Peyer's patch (tissue), 4 donors: ENCODE measurements around the gene IRAK1. TPM values are rescaled to one million over a fixed set of nuclear protein-coding genes. Genes with fewer than 3 reads are reported as not detected.
A peak's percentile ranks its signal among the peaks of the same experiment; 100 is the strongest.
"Not testable (repeated sequence)": the region's sequence is repeated elsewhere in the genome, so short reads cannot be mapped to it uniquely, and the experiment has no call there.

Source experiments
- DNase-seq, 3 donors: peaks; one replicate each; pipeline ENCODE4 v3.0.0-alpha.2; 2017 to 2019
- H3K27ac ChIP-seq, 4 donors: fragments of 200-600 bp; sonication (generic); one replicate each; pipeline ENCODE4 v1.5.1; 2016 to 2019
- H3K27me3 ChIP-seq, 2 donors: fragments of 200-600 bp; sonication (generic); one replicate each; pipeline ENCODE4 v1.5.1; 2019
- H3K36me3 ChIP-seq, 3 donors: fragments of 200-600 bp; sonication (generic); one replicate each; pipeline ENCODE4 v1.5.1; 2016 to 2019
- H3K4me1 ChIP-seq, 4 donors: fragments of 200-600 bp; sonication (generic); one replicate each; pipeline ENCODE4 v1.5.1; 2016 to 2019
- H3K4me3 ChIP-seq, 4 donors: fragments of 200-600 bp; sonication (generic); 1 replicate in 3 of 4; 2 replicates in 1 of 4; pipeline ENCODE4 v1.5.1; 2016 to 2019; ENCODE audit warnings: mild to moderate bottlenecking in 1 of 4
- H3K9me3 ChIP-seq, 4 donors: fragments of 200-600 bp; sonication (generic); one replicate each; pipeline ENCODE4 v1.5.1; 2016 to 2019; ENCODE audit warnings: mild to moderate bottlenecking in 1 of 4
- CTCF ChIP-seq, 6 experiments: fragments of 450-650 bp in 4 of 6; fragments of 200-600 bp in 2 of 6; sonication (generic) in 1 of 6; IDR thresholded peaks; one replicate each; pipeline ENCODE4 v1.5.1; 2017 to 2019; ENCODE audit warnings: antibody characterized with exemption in 6 of 6, mild to moderate bottlenecking in 3 of 6, moderate library complexity in 1 of 6
- POLR2A ChIP-seq, 2 donors: fragments of 450-650 bp; IDR thresholded peaks; one replicate each; pipeline ENCODE4 v1.5.1; 2017; ENCODE audit warnings: antibody characterized with exemption in 2 of 2, mild to moderate bottlenecking in 2 of 2, moderate library complexity in 2 of 2
- total RNA-seq, 4 donors: library from RNA; depleted of rRNA; stranded (reverse); fragments of >200 nt; gene quantifications; one replicate each; pipeline ENCODE4 v1.1.0, GENCODE V29; 2016

IRAK1 gene
- total RNA-seq, 4 donors from 2014 or later: 111 to 150 (median 122) TPM

DNA sequence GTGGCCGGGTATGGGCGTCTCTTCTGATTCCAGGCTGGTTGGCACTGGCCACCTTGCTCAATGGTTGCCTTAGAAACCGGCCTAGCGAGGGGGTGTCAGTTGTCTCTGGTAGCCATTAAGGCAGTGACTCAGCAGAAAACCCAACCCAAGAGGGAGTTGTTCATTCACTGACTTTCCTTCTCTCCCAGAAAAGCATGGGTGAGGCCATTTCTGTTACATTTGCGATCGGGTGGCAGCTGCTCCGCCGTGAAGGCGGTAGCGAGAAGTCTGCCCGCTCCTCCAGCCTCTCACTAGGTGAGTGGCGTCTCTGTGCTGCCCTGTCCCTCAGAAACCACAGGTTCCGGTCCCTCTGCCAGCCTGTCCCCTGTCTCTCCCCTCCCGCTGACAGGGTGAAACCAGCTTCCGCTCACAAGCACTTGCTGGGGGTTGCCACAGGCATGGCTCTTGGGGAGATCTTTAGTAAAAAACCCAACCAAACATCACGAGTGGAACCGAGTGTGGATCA is 17.4 kb downstream of the IRAK1 start:
- H3K27me3 ChIP-seq: no peaks in the 10 kb centered on the region
- peak in 2 of 3 donors; percentile 71 to 77 for DNase-seq
- TF ChIP-seq POLR2A (IDR thresholded peaks at IDR 0.05): no peak
- H3K27ac ChIP-seq: peak overlapping the region in 2 of 4 donors; percentile 4 to 67
- H3K36me3 ChIP-seq: no peaks in the 10 kb centered on the region
- H3K9me3 ChIP-seq: no peaks in the 10 kb centered on the region
- H3K4me1 ChIP-seq: no peaks in the 10 kb centered on the region
- no peak overlapping the region for H3K4me3 ChIP-seq

- no peak for DNase-seq
These were observed 19.7 kb downstream of the IRAK1 start for GRCh38 chrX:154000051-154000450.

DNA sequence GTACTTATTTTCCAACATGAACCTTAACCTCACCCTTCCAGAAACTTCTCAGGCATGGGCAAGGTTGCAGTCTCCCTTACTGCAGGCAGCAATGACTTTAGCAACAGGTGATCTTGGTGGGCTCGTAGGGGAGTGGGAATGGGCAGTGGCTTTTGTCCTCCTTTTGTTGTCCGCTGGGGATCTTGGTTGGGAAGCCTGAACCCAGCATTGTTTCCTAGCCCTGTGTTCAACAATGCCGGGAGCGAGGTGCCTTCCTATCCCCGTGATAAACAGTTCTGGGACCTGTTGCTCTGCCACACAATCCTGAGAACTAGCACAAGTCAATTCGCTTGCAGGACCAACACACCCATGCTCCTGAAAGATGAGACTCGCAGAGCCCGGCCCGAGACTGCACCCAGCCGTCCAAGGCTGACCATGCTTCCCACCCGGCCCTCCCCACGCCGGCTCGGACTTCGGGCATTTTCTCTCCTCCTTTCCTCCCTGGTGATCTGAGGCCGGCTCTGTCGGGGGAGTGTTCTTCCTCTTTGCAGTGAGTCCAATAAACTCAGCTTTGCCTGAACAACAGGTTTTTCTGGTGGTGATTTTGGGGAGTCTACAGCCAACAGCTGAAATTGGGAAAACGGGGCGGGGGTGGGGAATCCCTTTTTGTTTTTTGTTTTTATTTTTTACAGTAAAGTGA is 20.2 kb downstream of the IRAK1 start:
- Histone ChIP-seq H3K36me3 (no peaks in the 10 kb centered on the region), H3K9me3 (no peaks in the 10 kb centered on the region), H3K27ac (no peak overlapping the region), H3K27me3 (no peaks in the 10 kb centered on the region), H3K4me1 (no peaks in the 10 kb centered on the region), H3K4me3 (no peak overlapping the region)
- no peak for DNase-seq
- TF ChIP-seq POLR2A (IDR thresholded peaks at IDR 0.05) (no peak), CTCF (IDR thresholded peaks at IDR 0.05) (no peak)

More at GRCh38 chrX:154000051-154000450, 19.7 kb downstream of the IRAK1 start:
- no peaks in the 10 kb centered on the region for H3K27me3 ChIP-seq
- H3K4me3 ChIP-seq: no peak overlapping the region
- no peak overlapping the region for H3K27ac ChIP-seq
- no peaks in the 10 kb centered on the region for H3K36me3 ChIP-seq
- no peaks in the 10 kb centered on the region for H3K9me3 ChIP-seq
- no peak for TF ChIP-seq POLR2A (IDR thresholded peaks at IDR 0.05)
- no peak for TF ChIP-seq CTCF (IDR thresholded peaks at IDR 0.05)
- H3K4me1 ChIP-seq: no peaks in the 10 kb centered on the region

DNA sequence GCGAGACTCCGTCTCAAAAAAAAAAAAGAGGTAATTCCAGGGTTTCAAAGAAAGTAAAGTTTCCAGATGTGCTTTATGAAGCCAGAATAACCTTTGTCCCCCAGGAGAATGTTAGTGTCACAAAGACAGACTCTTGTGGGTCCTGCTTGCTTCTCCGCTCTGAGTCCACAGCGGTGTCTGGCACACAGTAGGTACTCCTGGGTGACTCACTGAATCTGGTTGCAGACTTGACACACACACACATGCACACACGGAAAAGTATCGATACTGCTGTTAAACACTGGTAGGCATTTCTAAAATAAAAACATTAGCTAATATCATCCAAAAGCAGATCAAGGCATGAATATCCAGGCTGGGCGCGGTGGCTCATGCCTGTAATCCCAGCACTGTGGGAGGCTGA is 24.2 kb downstream of the IRAK1 start:
- Histone ChIP-seq H3K4me3 (no peak overlapping the region), H3K9me3 (no peaks in the 10 kb centered on the region), H3K27ac (no peak overlapping the region), H3K4me1 (no peaks in the 10 kb centered on the region), H3K36me3 (no peaks in the 10 kb centered on the region), H3K27me3 (no peaks in the 10 kb centered on the region)
- DNase-seq: no peak
- no peak for TF ChIP-seq CTCF (IDR thresholded peaks at IDR 0.05)
- no peak for TF ChIP-seq POLR2A (IDR thresholded peaks at IDR 0.05)

DNA sequence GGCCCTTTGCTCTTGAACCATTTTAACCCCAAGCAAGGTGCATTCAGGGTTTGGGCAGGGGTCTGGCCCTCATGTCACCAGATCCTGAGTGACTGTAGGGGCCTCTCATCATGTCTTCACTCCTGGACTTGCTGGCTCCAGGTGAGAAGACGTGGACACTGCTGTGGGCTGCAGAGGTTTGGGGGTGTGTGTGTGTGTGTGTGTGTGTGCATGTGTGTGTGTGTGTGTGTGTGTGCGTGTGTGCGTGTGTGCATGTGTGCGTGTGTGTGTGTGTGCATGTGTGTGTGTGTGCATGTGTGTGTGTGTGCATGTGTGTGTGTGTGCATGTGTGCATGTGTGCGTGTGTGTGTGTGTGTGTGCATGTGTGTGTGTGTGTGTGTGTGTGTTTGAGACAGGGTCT is 25.3 kb downstream of the IRAK1 start:
- not testable (repeated sequence) for H3K27me3 ChIP-seq, H3K36me3 ChIP-seq, H3K27ac ChIP-seq

DNA sequence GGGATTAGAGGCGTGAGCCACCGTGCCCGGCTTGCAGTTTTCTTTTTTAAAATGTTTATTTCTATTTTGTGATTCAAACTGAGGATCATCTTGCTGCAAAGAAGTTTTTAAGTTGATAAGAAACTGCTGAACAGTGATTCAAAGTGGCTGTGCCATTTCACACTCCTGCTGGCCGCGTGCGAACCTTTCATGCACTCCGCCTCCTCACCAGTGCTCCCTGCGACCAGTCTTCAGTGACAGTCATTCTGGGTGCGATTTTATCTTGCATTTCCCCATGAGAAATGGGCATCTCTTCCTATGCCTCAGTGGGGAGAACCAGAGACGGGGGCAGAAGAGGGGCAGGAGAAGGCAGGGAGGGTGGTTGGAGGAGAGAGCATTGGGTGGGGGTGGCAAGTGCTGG is 25.7 kb downstream of the IRAK1 start:
- Histone ChIP-seq H3K9me3 (no peaks in the 10 kb centered on the region), H3K4me1 (no peaks in the 10 kb centered on the region), H3K4me3 (no peak overlapping the region), H3K36me3 (no peaks in the 10 kb centered on the region), H3K27ac (no peak overlapping the region), H3K27me3 (no peaks in the 10 kb centered on the region)
- TF ChIP-seq POLR2A (IDR thresholded peaks at IDR 0.05) (no peak), CTCF (IDR thresholded peaks at IDR 0.05) (no peak)
- no peak for DNase-seq

More for the DNA sequence above, 25.3 kb downstream of the IRAK1 start:
- not testable (repeated sequence) for H3K4me3 ChIP-seq, H3K9me3 ChIP-seq, DNase-seq, H3K4me1 ChIP-seq
